Stimulated activated CD8-positive, alpha-beta memory T cell treated with anti-CD3 and anti-CD28 coated beads, Interleukin-7, amount 100 ng/mL, for 24 hours (primary cell): ENCODE results near the gene HIPK3.
"Not testable (repeated sequence)": the region's sequence is repeated elsewhere in the genome, so short reads cannot be mapped to it uniquely, and the experiment has no call there.

Experiments used
- DNase-seq: peaks from one replicate; pipeline ENCODE4 v3.0.0-alpha.2; 2020; ENCODE audit warnings: low read depth

The HIPK3 gene

GRCh38 chr11:33303541-33303940 is 46.4 kb downstream of the HIPK3 start:
- no peak for DNase-seq

GRCh38 chr11:33306821-33307220 is 49.6 kb downstream of the HIPK3 start:
- not testable (repeated sequence) for DNase-seq

- DNase-seq, result no peak
Observed at GRCh38 chr11:33307984-33308383, 50.8 kb downstream of the HIPK3 start.

- no peak for DNase-seq
Observed at GRCh38 chr11:33309118-33309517, 51.9 kb downstream of the HIPK3 start.

GRCh38 chr11:33310720-33311500 is 53.7 kb downstream of the HIPK3 start:
- DNase-seq, result no peak

GRCh38 chr11:33311680-33312079 is 54.5 kb downstream of the HIPK3 start:
- no peak for DNase-seq

GRCh38 chr11:33315822-33316221 is 58.6 kb downstream of the HIPK3 start:
- no peak for DNase-seq

- no peak for DNase-seq
Observed at GRCh38 chr11:33317662-33318061, 60.5 kb downstream of the HIPK3 start.

GRCh38 chr11:33320016-33320813 is 63.0 kb downstream of the HIPK3 start:
- no peak for DNase-seq

GRCh38 chr11:33320814-33321330 is 63.7 kb downstream of the HIPK3 start:
- DNase-seq, result no peak

- DNase-seq, result no peak
Observed at GRCh38 chr11:33321422-33321821, 64.2 kb downstream of the HIPK3 start.

GRCh38 chr11:33323421-33323820 is 66.2 kb downstream of the HIPK3 start:
- DNase-seq, result no peak

- DNase-seq, result no peak
Observed at GRCh38 chr11:33324302-33324985, 67.3 kb downstream of the HIPK3 start.

- no peak for DNase-seq
Observed at GRCh38 chr11:33325451-33325850, 68.3 kb downstream of the HIPK3 start.

GRCh38 chr11:33329705-33330329 is 72.6 kb downstream of the HIPK3 start:
- no peak for DNase-seq

- DNase-seq, result no peak
Observed at GRCh38 chr11:33333816-33334215, 76.6 kb downstream of the HIPK3 start.

- no peak for DNase-seq
Observed at GRCh38 chr11:33334627-33335026, 77.4 kb downstream of the HIPK3 start.

GRCh38 chr11:33339247-33339646 is 82.1 kb downstream of the HIPK3 start:
- no peak for DNase-seq

GRCh38 chr11:33344611-33345010 is 87.4 kb downstream of the HIPK3 start:
- DNase-seq, result no peak

- no peak for DNase-seq
Observed at GRCh38 chr11:33347490-33348125, 90.4 kb downstream of the HIPK3 start.

GRCh38 chr11:33350287-33350686 is 93.1 kb downstream of the HIPK3 start:
- DNase-seq, result no peak
